GM11168 (cell line): ENCODE measurements around the gene MVB12A.

Experiments
- in situ Hi-C: fragments of 300-500 bp; cut with MboI; formaldehyde crosslinking; loops from one replicate; pipeline ENCODE4 v1.12.0; 2022; ENCODE audit warnings: low sequenced_read_pairs; ENCODE audit not compliant: unreplicated experiment

MVB12A gene

GRCh38 chr19:17404015-17404414 is 15.8 kb upstream of the MVB12A start:
- in situ Hi-C loops, result no loop called here

GRCh38 chr19:17404621-17405249 is 15.1 kb upstream of the MVB12A start:
- in situ Hi-C loops, result no loop called here

- in situ Hi-C loops, result no loop called here
Observed at GRCh38 chr19:17405250-17406045, 14.4 kb upstream of the MVB12A start, which contains the start of gene BST2. Gene BST2, minus strand, starts transcription at chr19:17405630. Its CDS starts 55 bp downstream, at chr19:17405575.

- in situ Hi-C loops, result no loop called here
Observed at GRCh38 chr19:17406046-17406886, 13.6 kb upstream of the MVB12A start.

- in situ Hi-C loops, result no loop called here
Observed at GRCh38 chr19:17406887-17407196, 13.0 kb upstream of the MVB12A start.

GRCh38 chr19:17409990-17410389 is 9.9 kb upstream of the MVB12A start:
- in situ Hi-C loops, result no loop called here

GRCh38 chr19:17411801-17412200 is 8.0 kb upstream of the MVB12A start:
- in situ Hi-C loops, result no loop called here

GRCh38 chr19:17414097-17414496 is 5.8 kb upstream of the MVB12A start:
- in situ Hi-C loops, result no loop called here

GRCh38 chr19:17415121-17415520 is 4.7 kb upstream of the MVB12A start:
- in situ Hi-C loops, result no loop called here

GRCh38 chr19:17418710-17419109 is 1.1 kb upstream of the MVB12A start:
- in situ Hi-C loops, result no loop called here

- in situ Hi-C loops, result no loop called here
Observed at GRCh38 chr19:17419154-17419620, 660 bp upstream of the MVB12A start.

GRCh38 chr19:17420475-17420924 is 653 bp downstream of the MVB12A start:
- in situ Hi-C loops, result no loop called here

- in situ Hi-C loops, result no loop called here
Observed at GRCh38 chr19:17421942-17422341, 2.1 kb downstream of the MVB12A start.

- in situ Hi-C loops, result no loop called here
Observed at GRCh38 chr19:17423429-17424208, 3.8 kb downstream of the MVB12A start.

- in situ Hi-C loops, result no loop called here
Observed at GRCh38 chr19:17424743-17425365, 5.0 kb downstream of the MVB12A start.

GRCh38 chr19:17429641-17430113 is 9.8 kb downstream of the MVB12A start:
- in situ Hi-C loops, result no loop called here

GRCh38 chr19:17431417-17431816 is 11.6 kb downstream of the MVB12A start:
- in situ Hi-C loops, result no loop called here

GRCh38 chr19:17435218-17435617 is 15.4 kb downstream of the MVB12A start:
- in situ Hi-C loops, result no loop called here

- in situ Hi-C loops, result no loop called here
Observed at GRCh38 chr19:17436094-17436873, 16.4 kb downstream of the MVB12A start.
